A549 (cell line): ENCODE measurements around the gene LIG1.

ENCODE experiments used
- EP300 ChIP-seq, 2 experiments: fragments of >200 bp; sonication (Bioruptor Twin); formaldehyde crosslinking; IDR thresholded peaks; 2 replicates in 1 of 2; 3 replicates in 1 of 2; pipeline ENCODE4 v1.6.1; 2016 to 2017
- FOSL2 ChIP-seq, 2 experiments: fragments of 450-650 bp in 1 of 2; fragments of >200 bp in 1 of 2; sonication (Bioruptor Twin) in 1 of 2; formaldehyde crosslinking; IDR thresholded peaks; 2 replicates each; pipeline versions ENCODE4 v1.5.0 to v1.6.1; 2016 to 2020; ENCODE audit warnings: mild to moderate bottlenecking in 1 of 2, moderate library complexity in 1 of 2
- HDAC2 ChIP-seq: fragments of 200-600 bp; sonication (generic); IDR thresholded peaks from 2 replicates; pipeline ENCODE4 v1.6.1; 2016
- JUNB ChIP-seq: fragments of >200 bp; sonication (Bioruptor Twin); formaldehyde crosslinking; IDR thresholded peaks from 2 replicates; pipeline ENCODE4 v1.6.1; 2016
- POLR2A ChIP-seq: IDR thresholded peaks from 2 replicates; pipeline ENCODE4 v1.6.1; 2012; ENCODE audit warnings: mild to moderate bottlenecking, low read length
- POLR2AphosphoS2 ChIP-seq: conservative IDR thresholded peaks from 2 replicates; pipeline ENCODE4 v1.6.1; 2012; ENCODE audit warnings: low read length, improper control_type of control experiment, inconsistent platforms
- RAD21 ChIP-seq, 2 experiments: fragments of >200 bp in 1 of 2; sonication (Bioruptor Twin) in 1 of 2; formaldehyde crosslinking in 1 of 2; IDR thresholded peaks in 1 of 2; conservative IDR thresholded peaks in 1 of 2; 2 replicates in 1 of 2; 3 replicates in 1 of 2; pipeline ENCODE4 v1.6.1; 2012 to 2018; ENCODE audit warnings: inconsistent platforms in 1 of 2
- REST ChIP-seq: fragments of 200-600 bp; sonication (generic); IDR thresholded peaks from 2 replicates; pipeline ENCODE4 v1.6.1; 2016; ENCODE audit warnings: antibody characterized with exemption, mild to moderate bottlenecking, moderate library complexity
- RFX5 ChIP-seq: fragments of 450-650 bp; IDR thresholded peaks from 2 replicates; pipeline ENCODE4 v1.7.1; 2014; ENCODE audit warnings: antibody characterized with exemption, mild to moderate bottlenecking, moderate library complexity
- ZNF302 ChIP-seq: fragments of 250-450 bp; sonication (Bioruptor Pico); IDR thresholded peaks from 2 replicates; pipeline ENCODE4 v1.9.0; 2021; ENCODE audit warnings: inconsistent platforms, mild to moderate bottlenecking, moderate library complexity
- TF ChIP-seq, protein P1 (sequence below): fragments of >200 bp; sonication (Bioruptor Twin); formaldehyde crosslinking; IDR thresholded peaks from 3 replicates; pipeline ENCODE4 v1.5.1; 2016
- TF ChIP-seq, protein P2 (sequence below): fragments of 250-450 bp; sonication (Bioruptor Pico); IDR thresholded peaks from 2 replicates; pipeline ENCODE4 v1.5.0; 2021; ENCODE audit warnings: mild to moderate bottlenecking, moderate library complexity, borderline replicate concordance

- TF ChIP-seq, protein P1, sequence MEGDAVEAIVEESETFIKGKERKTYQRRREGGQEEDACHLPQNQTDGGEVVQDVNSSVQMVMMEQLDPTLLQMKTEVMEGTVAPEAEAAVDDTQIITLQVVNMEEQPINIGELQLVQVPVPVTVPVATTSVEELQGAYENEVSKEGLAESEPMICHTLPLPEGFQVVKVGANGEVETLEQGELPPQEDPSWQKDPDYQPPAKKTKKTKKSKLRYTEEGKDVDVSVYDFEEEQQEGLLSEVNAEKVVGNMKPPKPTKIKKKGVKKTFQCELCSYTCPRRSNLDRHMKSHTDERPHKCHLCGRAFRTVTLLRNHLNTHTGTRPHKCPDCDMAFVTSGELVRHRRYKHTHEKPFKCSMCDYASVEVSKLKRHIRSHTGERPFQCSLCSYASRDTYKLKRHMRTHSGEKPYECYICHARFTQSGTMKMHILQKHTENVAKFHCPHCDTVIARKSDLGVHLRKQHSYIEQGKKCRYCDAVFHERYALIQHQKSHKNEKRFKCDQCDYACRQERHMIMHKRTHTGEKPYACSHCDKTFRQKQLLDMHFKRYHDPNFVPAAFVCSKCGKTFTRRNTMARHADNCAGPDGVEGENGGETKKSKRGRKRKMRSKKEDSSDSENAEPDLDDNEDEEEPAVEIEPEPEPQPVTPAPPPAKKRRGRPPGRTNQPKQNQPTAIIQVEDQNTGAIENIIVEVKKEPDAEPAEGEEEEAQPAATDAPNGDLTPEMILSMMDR: no peak
- TF ChIP-seq FOSL2 (IDR thresholded peaks at IDR 0.05) (no peak), FOSL2 (CRISPR knock-in tag; IDR thresholded peaks at IDR 0.05) (no peak), REST (no peak), ZNF302 (CRISPR knock-in tag) (no peak), RFX5 (no peak), POLR2AphosphoS2 (no peak), RAD21 (conservative IDR thresholded peaks at IDR 0.05 in 1 of 2, IDR thresholded peaks at IDR 0.05 in 1 of 2) (no peak), JUNB (no peak), HDAC2 (no peak), POLR2A (no peak), EP300 (IDR thresholded peaks at IDR 0.05) (no peak)
- TF ChIP-seq, protein P2, sequence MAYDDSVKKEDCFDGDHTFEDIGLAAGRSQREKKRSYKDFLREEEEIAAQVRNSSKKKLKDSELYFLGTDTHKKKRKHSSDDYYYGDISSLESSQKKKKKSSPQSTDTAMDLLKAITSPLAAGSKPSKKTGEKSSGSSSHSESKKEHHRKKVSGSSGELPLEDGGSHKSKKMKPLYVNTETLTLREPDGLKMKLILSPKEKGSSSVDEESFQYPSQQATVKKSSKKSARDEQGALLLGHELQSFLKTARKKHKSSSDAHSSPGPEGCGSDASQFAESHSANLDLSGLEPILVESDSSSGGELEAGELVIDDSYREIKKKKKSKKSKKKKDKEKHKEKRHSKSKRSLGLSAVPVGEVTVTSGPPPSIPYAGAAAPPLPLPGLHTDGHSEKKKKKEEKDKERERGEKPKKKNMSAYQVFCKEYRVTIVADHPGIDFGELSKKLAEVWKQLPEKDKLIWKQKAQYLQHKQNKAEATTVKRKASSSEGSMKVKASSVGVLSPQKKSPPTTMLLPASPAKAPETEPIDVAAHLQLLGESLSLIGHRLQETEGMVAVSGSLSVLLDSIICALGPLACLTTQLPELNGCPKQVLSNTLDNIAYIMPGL: no peak
Observed at GRCh38 chr19:48103922-48104321, 66.2 kb downstream of the LIG1 start.
